Progenitor cell of endocrine pancreas (in vitro differentiated cells): ENCODE results near the gene MPND. TPM values are rescaled to one million over a fixed set of nuclear protein-coding genes. Genes with fewer than 3 reads are reported as not detected.

Experiments
- DNase-seq: peaks from one replicate; pipeline ENCODE4 v3.0.0; 2021; ENCODE audit warnings: low spot score; ENCODE audit not compliant: unreplicated experiment
- H3K27ac Mint-ChIP-seq: 2 replicates; pipeline ENCODE4 v1.8.0; 2021; ENCODE audit warnings: mild to moderate bottlenecking, moderate library complexity, mixed read lengths
- H3K27me3 Mint-ChIP-seq: 2 replicates; pipeline ENCODE4 v1.8.0; 2021; ENCODE audit warnings: mixed read lengths
- H3K36me3 Mint-ChIP-seq: 2 replicates; pipeline ENCODE4 v1.8.0; 2022; ENCODE audit warnings: mixed read lengths; ENCODE audit not compliant: insufficient read depth
- H3K4me1 Mint-ChIP-seq: 2 replicates; pipeline ENCODE4 v1.8.0; 2021; ENCODE audit warnings: low read depth, mixed read lengths
- H3K4me3 Mint-ChIP-seq: 2 replicates; pipeline ENCODE4 v1.8.0; 2021; ENCODE audit warnings: low read depth, mild to moderate bottlenecking, moderate library complexity, mixed read lengths
- H3K9me3 Mint-ChIP-seq: 2 replicates; pipeline ENCODE4 v1.8.0; 2021; ENCODE audit warnings: low read depth, mixed read lengths
- long read RNA-seq: library from polyadenylated mRNA; unstranded; transcript quantifications from one replicate; pipeline ENCODE4 v2.0.0, GENCODE V29; 2020
- total RNA-seq: library from RNA; stranded (reverse); gene quantifications from 2 replicates; pipeline ENCODE4 v1.2.1, GENCODE V29; 2021
- TF ChIP-seq, protein P1 (sequence below): fragments of 200-600 bp; sonication (generic); IDR thresholded peaks from one replicate; pipeline ENCODE4 v1.5.0; 2021; ENCODE audit warnings: antibody characterized with exemption, mild to moderate bottlenecking; ENCODE audit not compliant: unreplicated experiment

MPND gene, protein sequence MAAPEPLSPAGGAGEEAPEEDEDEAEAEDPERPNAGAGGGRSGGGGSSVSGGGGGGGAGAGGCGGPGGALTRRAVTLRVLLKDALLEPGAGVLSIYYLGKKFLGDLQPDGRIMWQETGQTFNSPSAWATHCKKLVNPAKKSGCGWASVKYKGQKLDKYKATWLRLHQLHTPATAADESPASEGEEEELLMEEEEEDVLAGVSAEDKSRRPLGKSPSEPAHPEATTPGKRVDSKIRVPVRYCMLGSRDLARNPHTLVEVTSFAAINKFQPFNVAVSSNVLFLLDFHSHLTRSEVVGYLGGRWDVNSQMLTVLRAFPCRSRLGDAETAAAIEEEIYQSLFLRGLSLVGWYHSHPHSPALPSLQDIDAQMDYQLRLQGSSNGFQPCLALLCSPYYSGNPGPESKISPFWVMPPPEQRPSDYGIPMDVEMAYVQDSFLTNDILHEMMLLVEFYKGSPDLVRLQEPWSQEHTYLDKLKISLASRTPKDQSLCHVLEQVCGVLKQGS
- 62.2 and 64.2 TPM in 2 replicates for total RNA-seq
- long read RNA-seq, partial matches to known transcripts: 1 of 1 reads
- long read RNA-seq, other reads (novel, unspliced or antisense): 0 of 1 reads

GRCh38 chr19:4343370-4344307 is at the start of gene MPND:
Gene MPND, plus strand, starts transcription at chr19:4343562. Its CDS starts 32 bp downstream, at chr19:4343594.
- TF ChIP-seq, protein P1, sequence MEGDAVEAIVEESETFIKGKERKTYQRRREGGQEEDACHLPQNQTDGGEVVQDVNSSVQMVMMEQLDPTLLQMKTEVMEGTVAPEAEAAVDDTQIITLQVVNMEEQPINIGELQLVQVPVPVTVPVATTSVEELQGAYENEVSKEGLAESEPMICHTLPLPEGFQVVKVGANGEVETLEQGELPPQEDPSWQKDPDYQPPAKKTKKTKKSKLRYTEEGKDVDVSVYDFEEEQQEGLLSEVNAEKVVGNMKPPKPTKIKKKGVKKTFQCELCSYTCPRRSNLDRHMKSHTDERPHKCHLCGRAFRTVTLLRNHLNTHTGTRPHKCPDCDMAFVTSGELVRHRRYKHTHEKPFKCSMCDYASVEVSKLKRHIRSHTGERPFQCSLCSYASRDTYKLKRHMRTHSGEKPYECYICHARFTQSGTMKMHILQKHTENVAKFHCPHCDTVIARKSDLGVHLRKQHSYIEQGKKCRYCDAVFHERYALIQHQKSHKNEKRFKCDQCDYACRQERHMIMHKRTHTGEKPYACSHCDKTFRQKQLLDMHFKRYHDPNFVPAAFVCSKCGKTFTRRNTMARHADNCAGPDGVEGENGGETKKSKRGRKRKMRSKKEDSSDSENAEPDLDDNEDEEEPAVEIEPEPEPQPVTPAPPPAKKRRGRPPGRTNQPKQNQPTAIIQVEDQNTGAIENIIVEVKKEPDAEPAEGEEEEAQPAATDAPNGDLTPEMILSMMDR: no peak
- Mint-ChIP-seq H3K27ac (peak within 1 kb of the TSS; percentile 99), H3K36me3 (peaks cover 15% of the 10 kb centered on the region), H3K27me3 (no peaks in the 10 kb centered on the region), H3K4me3 (peak within 1 kb of the TSS; percentile 89), H3K4me1 (peaks cover 8% of the 10 kb centered on the region), H3K9me3 (no peaks in the 10 kb centered on the region)
- DNase-seq: peak; percentile 87

DNA sequence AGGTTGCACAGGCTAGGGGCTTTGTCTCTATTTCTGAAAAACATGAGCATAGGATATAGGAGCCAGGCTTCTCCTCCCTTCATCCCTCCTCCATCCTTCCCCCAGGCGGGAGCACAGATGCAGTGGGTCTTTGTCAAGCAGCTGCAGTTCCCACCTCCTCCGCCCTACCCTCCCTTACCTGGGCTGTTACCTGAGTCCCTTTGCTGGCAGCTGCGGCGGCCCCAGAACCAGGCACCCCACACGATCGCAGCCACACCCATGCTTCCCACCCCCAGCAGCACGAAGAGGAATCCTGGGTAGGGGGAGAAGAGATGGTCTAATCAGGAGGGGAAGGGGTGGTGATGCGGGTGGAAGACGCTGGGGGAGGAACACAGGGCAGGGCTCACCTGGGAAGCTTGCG is 49.0 kb upstream of the MPND start:
- peaks cover 6% of the 10 kb centered on the region for H3K27me3 Mint-ChIP-seq

GRCh38 chr19:4295972-4296771 is 47.2 kb upstream of the MPND start:
- DNase-seq: no peak
- H3K27me3 Mint-ChIP-seq: peaks cover 6% of the 10 kb centered on the region
- no peak overlapping the region for H3K4me3 Mint-ChIP-seq
- H3K9me3 Mint-ChIP-seq: no peaks in the 10 kb centered on the region
- no peak overlapping the region for H3K27ac Mint-ChIP-seq
- TF ChIP-seq, protein P1: no peak
- H3K4me1 Mint-ChIP-seq: no peaks in the 10 kb centered on the region
- H3K36me3 Mint-ChIP-seq: no peaks in the 10 kb centered on the region

More for the DNA sequence above, 49.0 kb upstream of the MPND start:
- Mint-ChIP-seq H3K27ac (no peak overlapping the region), H3K36me3 (no peaks in the 10 kb centered on the region), H3K4me3 (no peak overlapping the region), H3K4me1 (no peaks in the 10 kb centered on the region), H3K9me3 (no peaks in the 10 kb centered on the region)
- no peak for DNase-seq
- TF ChIP-seq, protein P1: no peak

GRCh38 chr19:4297901-4298809 is 45.2 kb upstream of the MPND start:
- Mint-ChIP-seq H3K27me3 (peaks cover 6% of the 10 kb centered on the region), H3K36me3 (no peaks in the 10 kb centered on the region), H3K27ac (no peak overlapping the region), H3K9me3 (no peaks in the 10 kb centered on the region), H3K4me3 (no peak overlapping the region), H3K4me1 (peaks cover 2% of the 10 kb centered on the region)
- TF ChIP-seq, protein P1: no peak
- DNase-seq: no peak
